H9 (cell line): ENCODE measurements around the gene RTTN. TPM values are rescaled to one million over a fixed set of nuclear protein-coding genes. Genes with fewer than 3 reads are reported as not detected.
"Not testable (repeated sequence)": the region's sequence is repeated elsewhere in the genome, so short reads cannot be mapped to it uniquely, and the experiment has no call there.

ENCODE experiments used
- DNase-seq: peaks from one replicate; pipeline ENCODE4 v3.0.0-alpha.2; 2017
- H2AFZ ChIP-seq: one replicate; pipeline ENCODE4 v1.6.1; 2013; ENCODE audit warnings: mild to moderate bottlenecking, low read length, control low read depth, moderate library complexity
- H2AK5ac ChIP-seq: 2 replicates; pipeline ENCODE4 v1.6.1; 2013; ENCODE audit warnings: low read length, control low read depth, mixed read lengths; ENCODE audit not compliant: insufficient read length
- H2BK120ac ChIP-seq: one replicate; pipeline ENCODE4 v1.6.1; 2013; ENCODE audit warnings: low read depth, mild to moderate bottlenecking, low read length, control low read depth, inconsistent platforms; ENCODE audit not compliant: poor library complexity, severe bottlenecking
- H2BK12ac ChIP-seq: 2 replicates; pipeline ENCODE4 v1.6.1; 2013; ENCODE audit warnings: low read length, control low read depth, mixed read lengths, low read depth; ENCODE audit not compliant: insufficient read length
- H2BK15ac ChIP-seq: 2 replicates; pipeline ENCODE4 v1.6.1; 2013; ENCODE audit warnings: low read depth, low read length, control low read depth
- H2BK20ac ChIP-seq: one replicate; pipeline ENCODE4 v1.6.1; 2013; ENCODE audit warnings: low read depth, mild to moderate bottlenecking, low read length, control low read depth, inconsistent platforms; ENCODE audit not compliant: poor library complexity, severe bottlenecking
- H2BK5ac ChIP-seq: 2 replicates; pipeline ENCODE4 v1.6.1; 2013; ENCODE audit warnings: low read length, control low read depth, mixed read lengths; ENCODE audit not compliant: insufficient read length
- H3K14ac ChIP-seq: 2 replicates; pipeline ENCODE4 v1.6.1; 2013; ENCODE audit warnings: low read length, control low read depth; ENCODE audit not compliant: insufficient read depth
- H3K18ac ChIP-seq: 2 replicates; pipeline ENCODE4 v1.6.1; 2013; ENCODE audit warnings: low read depth, mild to moderate bottlenecking, mixed read lengths, low read length, control low read depth; ENCODE audit not compliant: insufficient read length
- H3K23ac ChIP-seq: 2 replicates; pipeline ENCODE4 v1.6.1; 2013; ENCODE audit warnings: low read length, control low read depth, mixed read lengths, low read depth; ENCODE audit not compliant: insufficient read length
- H3K23me2 ChIP-seq: 2 replicates; pipeline ENCODE4 v1.6.1; 2013; ENCODE audit warnings: low read depth, mild to moderate bottlenecking, mixed read lengths, low read length, control low read depth; ENCODE audit not compliant: insufficient read length, poor library complexity, severe bottlenecking
- H3K27ac ChIP-seq: 2 replicates; pipeline ENCODE4 v1.5.1; 2013; ENCODE audit warnings: low read length, control low read depth, mixed read lengths, low read depth; ENCODE audit not compliant: insufficient read length
- H3K27me3 ChIP-seq: 2 replicates; pipeline ENCODE4 v1.6.1; 2013; ENCODE audit warnings: low read length, control low read depth, inconsistent platforms; ENCODE audit not compliant: insufficient read depth
- H3K4ac ChIP-seq: 2 replicates; pipeline ENCODE4 v1.6.1; 2013; ENCODE audit warnings: low read depth, mild to moderate bottlenecking, control low read depth, inconsistent platforms, low read length, moderate library complexity
- H3K4me1 ChIP-seq: 2 replicates; pipeline ENCODE4 v1.6.1; 2013; ENCODE audit warnings: low read length, control low read depth, inconsistent platforms; ENCODE audit not compliant: insufficient read depth
- H3K4me2 ChIP-seq: 2 replicates; pipeline ENCODE4 v1.6.1; 2013; ENCODE audit warnings: low read length, control low read depth, mixed read lengths; ENCODE audit not compliant: insufficient read length, insufficient read depth
- H3K56ac ChIP-seq: 2 replicates; pipeline ENCODE4 v1.6.1; 2013; ENCODE audit warnings: low read depth, mild to moderate bottlenecking, mixed read lengths, low read length, control low read depth; ENCODE audit not compliant: insufficient read length
- H3K79me1 ChIP-seq: 2 replicates; pipeline ENCODE4 v1.6.1; 2013; ENCODE audit warnings: low read depth, mild to moderate bottlenecking, moderate library complexity, low read length, control low read depth, inconsistent platforms; ENCODE audit not compliant: insufficient read depth, poor library complexity, severe bottlenecking
- H3K79me2 ChIP-seq: 2 replicates; pipeline ENCODE4 v1.6.1; 2013; ENCODE audit warnings: low read length, control low read depth, inconsistent platforms; ENCODE audit not compliant: insufficient read depth
- H3K9ac ChIP-seq: 2 replicates; pipeline ENCODE4 v1.6.1; 2013; ENCODE audit warnings: low read length, control low read depth, mixed read lengths; ENCODE audit not compliant: insufficient read length; ENCODE audit errors: extremely low read depth
- H3K9me3 ChIP-seq: one replicate; pipeline ENCODE4 v1.6.1; 2013; ENCODE audit warnings: low read depth, low read length, inconsistent platforms; ENCODE audit not compliant: control insufficient read depth
- H3T11ph ChIP-seq: one replicate; pipeline ENCODE4 v1.6.1; 2013; ENCODE audit warnings: mild to moderate bottlenecking, low read length, control low read depth, inconsistent platforms
- H4K20me1 ChIP-seq: one replicate; pipeline ENCODE4 v1.6.1; 2013; ENCODE audit not compliant: control insufficient read depth, insufficient read length, insufficient read depth
- H4K5ac ChIP-seq: 2 replicates; pipeline ENCODE4 v1.6.1; 2013; ENCODE audit warnings: low read depth, mild to moderate bottlenecking, mixed read lengths, low read length, control low read depth; ENCODE audit not compliant: insufficient read length
- H4K8ac ChIP-seq: replicated peaks from 2 replicates; pipeline ENCODE4 v1.6.1; 2013; ENCODE audit warnings: low read length, control low read depth, mixed read lengths, low read depth; ENCODE audit not compliant: insufficient read length
- H4K91ac ChIP-seq: 2 replicates; pipeline ENCODE4 v1.6.1; 2013; ENCODE audit warnings: low read depth, mild to moderate bottlenecking, moderate library complexity, mixed read lengths, low read length, control low read depth; ENCODE audit not compliant: insufficient read length
- H3K27ac Mint-ChIP-seq, 3 experiments: 2 replicates in 2 of 3; 3 replicates in 1 of 3; pipeline ENCODE4 v1.8.0; 2020 to 2021; ENCODE audit warnings: mixed read lengths in 3 of 3, mild to moderate bottlenecking in 1 of 3, moderate library complexity in 1 of 3
- H3K27me3 Mint-ChIP-seq: 2 replicates; pipeline ENCODE4 v1.8.0; 2021; ENCODE audit warnings: low read depth, mild to moderate bottlenecking, moderate library complexity, mixed read lengths
- H3K36me3 Mint-ChIP-seq, 3 experiments: 2 replicates in 2 of 3; 3 replicates in 1 of 3; pipeline ENCODE4 v1.8.0; 2020 to 2021; ENCODE audit warnings: low read depth in 3 of 3, mixed read lengths in 3 of 3; ENCODE audit not compliant: insufficient read depth in 1 of 3
- H3K4me1 Mint-ChIP-seq, 2 experiments: 2 replicates each; pipeline ENCODE4 v1.8.0; 2020; ENCODE audit warnings: mixed read lengths in 2 of 2
- H3K4me3 Mint-ChIP-seq, 2 experiments: 2 replicates in 1 of 2; 3 replicates in 1 of 2; pipeline ENCODE4 v1.8.0; 2020 to 2021; ENCODE audit warnings: mild to moderate bottlenecking in 2 of 2, mixed read lengths in 2 of 2, moderate library complexity in 1 of 2
- H3K9me3 Mint-ChIP-seq, 2 experiments: 2 replicates in 1 of 2; 3 replicates in 1 of 2; pipeline ENCODE4 v1.8.0; 2020; ENCODE audit warnings: mild to moderate bottlenecking in 2 of 2, mixed read lengths in 2 of 2, moderate library complexity in 1 of 2
- WGBS: extraction: QIAGEN DNeasy Blood & Tissue Kit; methylation state at CpG from one replicate; pipeline ENCODE4 v1.1.7; 2013; ENCODE audit warnings: missing lambda C conversion rate, low lambda C conversion rate, mixed read lengths; ENCODE audit not compliant: insufficient read length; ENCODE audit errors: extremely low coverage; 5-methylcytosine and 5-hydroxymethylcytosine counted together
- total RNA-seq: library from RNA; stranded (reverse); gene quantifications from 2 replicates; pipeline ENCODE4 v1.2.1, GENCODE V29; 2021
- TF ChIP-seq, protein P1 (sequence below): fragments of 200-600 bp; sonication (generic); conservative IDR thresholded peaks from 3 replicates; pipeline ENCODE4 v1.8.0; 2021; ENCODE audit warnings: antibody characterized with exemption, mild to moderate bottlenecking

RTTN gene
- total RNA-seq, 1 experiment from 2014 or later = 17.6 TPM

DNA sequence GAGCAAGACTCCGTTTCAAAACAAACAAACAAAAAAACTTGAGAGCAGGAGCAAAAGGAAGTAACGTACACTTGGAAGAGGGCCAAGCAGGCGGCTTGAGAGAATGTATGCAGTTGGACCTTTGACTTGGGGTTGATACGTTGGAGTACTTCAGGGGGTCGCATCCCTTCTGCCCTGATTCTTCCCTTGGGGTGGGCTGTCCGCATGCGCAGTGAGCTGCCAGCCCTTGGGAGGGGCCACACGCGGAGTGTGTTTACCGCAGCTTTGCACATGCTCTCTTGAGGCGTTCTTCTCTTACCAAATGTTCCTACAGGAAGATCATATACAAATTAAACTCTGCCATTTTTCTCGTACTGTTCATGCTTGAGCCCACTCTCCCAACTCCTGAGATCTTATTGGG lies 45.3 kb upstream of the RTTN start:
- Histone ChIP-seq H3K4me1 (no peaks in the 10 kb centered on the region), H2BK12ac (no peak overlapping the region), H3K27me3 (no peaks in the 10 kb centered on the region), H2BK20ac (no peak overlapping the region), H2BK5ac (no peak overlapping the region), H2AK5ac (no peak overlapping the region), H2BK15ac (no peak overlapping the region), H4K91ac (no peak overlapping the region), H3K14ac (no peak overlapping the region), H3K79me2 (no peaks in the 10 kb centered on the region), H4K20me1 (no peaks in the 10 kb centered on the region), H3K9ac (no peak overlapping the region), H3K23ac (no peak overlapping the region), H3K4me2 (no peak overlapping the region), H2BK120ac (no peak overlapping the region), H4K5ac (no peak overlapping the region), H2AFZ (no peak overlapping the region), H4K8ac (no peak overlapping the region), H3K4ac (no peak overlapping the region), H3K56ac (no peak overlapping the region), H3K18ac (no peak overlapping the region), H3T11ph (no peak overlapping the region), H3K27ac (no peak overlapping the region), H3K9me3 (no peaks in the 10 kb centered on the region), H3K79me1 (no peaks in the 10 kb centered on the region), H3K23me2 (no peaks in the 10 kb centered on the region)
- TF ChIP-seq, protein P1, sequence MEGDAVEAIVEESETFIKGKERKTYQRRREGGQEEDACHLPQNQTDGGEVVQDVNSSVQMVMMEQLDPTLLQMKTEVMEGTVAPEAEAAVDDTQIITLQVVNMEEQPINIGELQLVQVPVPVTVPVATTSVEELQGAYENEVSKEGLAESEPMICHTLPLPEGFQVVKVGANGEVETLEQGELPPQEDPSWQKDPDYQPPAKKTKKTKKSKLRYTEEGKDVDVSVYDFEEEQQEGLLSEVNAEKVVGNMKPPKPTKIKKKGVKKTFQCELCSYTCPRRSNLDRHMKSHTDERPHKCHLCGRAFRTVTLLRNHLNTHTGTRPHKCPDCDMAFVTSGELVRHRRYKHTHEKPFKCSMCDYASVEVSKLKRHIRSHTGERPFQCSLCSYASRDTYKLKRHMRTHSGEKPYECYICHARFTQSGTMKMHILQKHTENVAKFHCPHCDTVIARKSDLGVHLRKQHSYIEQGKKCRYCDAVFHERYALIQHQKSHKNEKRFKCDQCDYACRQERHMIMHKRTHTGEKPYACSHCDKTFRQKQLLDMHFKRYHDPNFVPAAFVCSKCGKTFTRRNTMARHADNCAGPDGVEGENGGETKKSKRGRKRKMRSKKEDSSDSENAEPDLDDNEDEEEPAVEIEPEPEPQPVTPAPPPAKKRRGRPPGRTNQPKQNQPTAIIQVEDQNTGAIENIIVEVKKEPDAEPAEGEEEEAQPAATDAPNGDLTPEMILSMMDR = no peak
- Mint-ChIP-seq H3K4me3 (no peak overlapping the region), H3K27me3 (no peaks in the 10 kb centered on the region), H3K36me3 (no peaks in the 10 kb centered on the region), H3K4me1 (no peaks in the 10 kb centered on the region), H3K9me3 (no peaks in the 10 kb centered on the region), H3K27ac (no peak overlapping the region)
- no CpG with 5 or more reads among the region's 12 CpGs for WGBS
- no peak for DNase-seq

DNA sequence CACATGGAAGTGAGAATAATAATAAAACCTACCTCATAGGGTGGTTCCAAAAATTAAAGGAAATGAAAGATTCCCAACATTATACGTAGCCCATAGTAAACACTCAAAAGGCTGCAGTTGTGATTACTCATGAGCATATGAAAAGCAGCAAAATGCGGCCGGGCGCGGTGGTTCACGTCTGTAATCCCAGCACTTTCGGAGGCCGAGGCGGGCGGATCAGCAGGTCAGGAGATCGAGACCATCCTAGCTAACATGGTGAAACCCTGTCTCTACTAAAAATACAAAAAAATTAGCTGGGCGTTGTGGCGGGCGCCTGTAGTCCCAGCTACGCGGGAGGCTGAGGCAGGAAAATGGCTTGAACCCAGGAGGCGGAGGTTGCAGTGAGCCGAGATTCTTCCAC lies 44.4 kb upstream of the RTTN start:
- not testable (repeated sequence) for H3K23ac ChIP-seq, H3K14ac ChIP-seq, H2BK12ac ChIP-seq, H3K23me2 ChIP-seq, H4K20me1 ChIP-seq, H3K27ac ChIP-seq, H3K27ac Mint-ChIP-seq, H3K9me3 Mint-ChIP-seq, H4K8ac ChIP-seq, DNase-seq, H3K4me1 Mint-ChIP-seq, H3K79me1 ChIP-seq, H3K9me3 ChIP-seq, H2BK120ac ChIP-seq, H2AFZ ChIP-seq, H3K79me2 ChIP-seq, H2BK5ac ChIP-seq, H3K4ac ChIP-seq, H3K4me1 ChIP-seq, H3K36me3 Mint-ChIP-seq, H3K18ac ChIP-seq, H4K5ac ChIP-seq, H3K56ac ChIP-seq, H3K27me3 ChIP-seq, H3K9ac ChIP-seq, H3K4me3 Mint-ChIP-seq, H3K4me2 ChIP-seq, H3T11ph ChIP-seq, H2AK5ac ChIP-seq, H4K91ac ChIP-seq, H2BK15ac ChIP-seq, H2BK20ac ChIP-seq, H3K27me3 Mint-ChIP-seq
- WGBS = no CpG with 5 or more reads among the region's 18 CpGs
